ENCODE measurements around the gene GPR157. TPM values are rescaled to one million over a fixed set of nuclear protein-coding genes. Genes with fewer than 3 reads are reported as not detected.

The GPR157 gene
- total and polyA plus RNA-seq, 2 of the 13 experiments (the other 11 are each of a cell fraction or from before 2014, with no cell fraction given): 10.1 to 19.2 TPM

DNA sequence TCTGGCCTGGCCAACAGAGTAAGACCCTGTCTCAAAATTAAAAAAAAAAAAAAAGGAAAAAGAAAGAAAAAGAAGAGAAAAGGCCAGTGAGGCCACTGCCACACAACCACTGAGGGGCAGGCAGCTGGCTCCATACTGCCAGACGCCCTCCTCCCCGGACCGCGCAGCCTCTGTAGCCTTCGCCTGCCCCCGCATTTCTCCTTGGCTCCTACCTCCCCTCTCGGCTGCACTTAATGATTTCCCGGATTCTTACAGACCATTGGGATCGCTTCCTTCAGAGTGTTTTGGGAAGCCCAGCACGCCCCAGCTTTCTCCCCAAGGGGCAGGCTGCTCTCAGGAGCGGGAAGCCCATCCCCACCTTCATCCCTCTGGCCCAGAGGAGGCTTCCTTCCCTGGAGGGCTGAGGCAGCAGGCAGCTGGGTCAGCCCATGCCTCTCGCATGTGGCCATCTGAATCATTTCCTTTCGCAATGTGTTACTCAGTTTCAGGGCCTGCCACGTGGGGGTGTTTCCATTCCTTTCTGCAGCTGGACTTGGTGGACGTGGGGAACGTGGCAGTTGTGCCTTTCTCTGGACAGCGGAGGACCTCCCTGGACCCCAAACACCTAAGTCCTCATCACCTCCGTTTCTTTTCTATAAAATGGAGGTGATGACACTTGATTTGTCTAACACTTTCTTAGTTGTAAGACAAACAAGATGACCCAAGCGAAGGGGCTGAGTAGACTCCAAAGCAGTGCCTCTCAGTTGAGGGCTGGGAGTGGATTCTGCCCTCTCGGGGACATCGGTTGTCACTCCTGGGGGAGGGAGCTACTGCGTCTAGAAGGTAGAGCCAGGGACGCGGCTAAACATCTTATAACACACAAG, 61.7 kb downstream of the GPR157 start (continued):
- 0 out of 2 replicates have a peak, but pooled peaks have one; percentile 49 for TF ChIP-seq RXRB (CRISPR knock-in tag; IDR thresholded peaks at IDR 0.05; ENCODE audit: borderline replicate concordance)
- TF ChIP-seq ZNF839 (CRISPR knock-in tag; IDR thresholded peaks at IDR 0.05; ENCODE audit: borderline replicate concordance): no peak
- TF ChIP-seq NFE2L1 (CRISPR knock-in tag; IDR thresholded peaks at IDR 0.05; ENCODE audit: borderline replicate concordance): no peak
- TF ChIP-seq RARA (CRISPR knock-in tag; IDR thresholded peaks at IDR 0.05): peak; percentile 79
- TF ChIP-seq, protein P1, sequence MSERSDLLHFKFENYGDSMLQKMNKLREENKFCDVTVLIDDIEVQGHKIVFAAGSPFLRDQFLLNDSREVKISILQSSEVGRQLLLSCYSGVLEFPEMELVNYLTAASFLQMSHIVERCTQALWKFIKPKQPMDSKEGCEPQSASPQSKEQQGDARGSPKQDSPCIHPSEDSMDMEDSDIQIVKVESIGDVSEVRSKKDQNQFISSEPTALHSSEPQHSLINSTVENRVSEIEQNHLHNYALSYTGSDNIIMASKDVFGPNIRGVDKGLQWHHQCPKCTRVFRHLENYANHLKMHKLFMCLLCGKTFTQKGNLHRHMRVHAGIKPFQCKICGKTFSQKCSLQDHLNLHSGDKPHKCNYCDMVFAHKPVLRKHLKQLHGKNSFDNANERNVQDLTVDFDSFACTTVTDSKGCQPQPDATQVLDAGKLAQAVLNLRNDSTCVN (CRISPR knock-in tag; IDR thresholded peaks at IDR 0.05; ENCODE audit: borderline replicate concordance): 0 out of 2 replicates have a peak, but pooled peaks have one; percentile 49
- no peak for TF ChIP-seq CENPT (CRISPR knock-in tag; IDR thresholded peaks at IDR 0.05; ENCODE audit: low read depth)
- no peak for TF ChIP-seq ZNF775 (CRISPR knock-in tag; IDR thresholded peaks at IDR 0.05; ENCODE audit: borderline replicate concordance)
- TF ChIP-seq, protein P2, sequence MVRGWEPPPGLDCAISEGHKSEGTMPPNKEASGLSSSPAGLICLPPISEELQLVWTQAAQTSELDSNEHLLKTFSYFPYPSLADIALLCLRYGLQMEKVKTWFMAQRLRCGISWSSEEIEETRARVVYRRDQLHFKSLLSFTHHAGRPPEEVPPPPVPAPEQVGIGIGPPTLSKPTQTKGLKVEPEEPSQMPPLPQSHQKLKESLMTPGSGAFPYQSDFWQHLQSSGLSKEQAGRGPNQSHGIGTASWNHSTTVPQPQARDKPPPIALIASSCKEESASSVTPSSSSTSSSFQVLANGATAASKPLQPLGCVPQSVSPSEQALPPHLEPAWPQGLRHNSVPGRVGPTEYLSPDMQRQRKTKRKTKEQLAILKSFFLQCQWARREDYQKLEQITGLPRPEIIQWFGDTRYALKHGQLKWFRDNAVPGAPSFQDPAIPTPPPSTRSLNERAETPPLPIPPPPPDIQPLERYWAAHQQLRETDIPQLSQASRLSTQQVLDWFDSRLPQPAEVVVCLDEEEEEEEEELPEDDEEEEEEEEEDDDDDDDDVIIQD (CRISPR knock-in tag; IDR thresholded peaks at IDR 0.05; ENCODE audit: low read depth): peak; percentile 62; the same call in 1 of the 2 replicates
- TF ChIP-seq ZKSCAN8 (CRISPR knock-in tag; IDR thresholded peaks at IDR 0.05; ENCODE audit: borderline replicate concordance): 0 out of 2 replicates have a peak, but pooled peaks have one; percentile 23
- TF ChIP-seq CEBPB (IDR thresholded peaks at IDR 0.05; ENCODE audit: borderline replicate concordance, low read depth, low read length): peak; percentile 85
- TF ChIP-seq, protein P3, sequence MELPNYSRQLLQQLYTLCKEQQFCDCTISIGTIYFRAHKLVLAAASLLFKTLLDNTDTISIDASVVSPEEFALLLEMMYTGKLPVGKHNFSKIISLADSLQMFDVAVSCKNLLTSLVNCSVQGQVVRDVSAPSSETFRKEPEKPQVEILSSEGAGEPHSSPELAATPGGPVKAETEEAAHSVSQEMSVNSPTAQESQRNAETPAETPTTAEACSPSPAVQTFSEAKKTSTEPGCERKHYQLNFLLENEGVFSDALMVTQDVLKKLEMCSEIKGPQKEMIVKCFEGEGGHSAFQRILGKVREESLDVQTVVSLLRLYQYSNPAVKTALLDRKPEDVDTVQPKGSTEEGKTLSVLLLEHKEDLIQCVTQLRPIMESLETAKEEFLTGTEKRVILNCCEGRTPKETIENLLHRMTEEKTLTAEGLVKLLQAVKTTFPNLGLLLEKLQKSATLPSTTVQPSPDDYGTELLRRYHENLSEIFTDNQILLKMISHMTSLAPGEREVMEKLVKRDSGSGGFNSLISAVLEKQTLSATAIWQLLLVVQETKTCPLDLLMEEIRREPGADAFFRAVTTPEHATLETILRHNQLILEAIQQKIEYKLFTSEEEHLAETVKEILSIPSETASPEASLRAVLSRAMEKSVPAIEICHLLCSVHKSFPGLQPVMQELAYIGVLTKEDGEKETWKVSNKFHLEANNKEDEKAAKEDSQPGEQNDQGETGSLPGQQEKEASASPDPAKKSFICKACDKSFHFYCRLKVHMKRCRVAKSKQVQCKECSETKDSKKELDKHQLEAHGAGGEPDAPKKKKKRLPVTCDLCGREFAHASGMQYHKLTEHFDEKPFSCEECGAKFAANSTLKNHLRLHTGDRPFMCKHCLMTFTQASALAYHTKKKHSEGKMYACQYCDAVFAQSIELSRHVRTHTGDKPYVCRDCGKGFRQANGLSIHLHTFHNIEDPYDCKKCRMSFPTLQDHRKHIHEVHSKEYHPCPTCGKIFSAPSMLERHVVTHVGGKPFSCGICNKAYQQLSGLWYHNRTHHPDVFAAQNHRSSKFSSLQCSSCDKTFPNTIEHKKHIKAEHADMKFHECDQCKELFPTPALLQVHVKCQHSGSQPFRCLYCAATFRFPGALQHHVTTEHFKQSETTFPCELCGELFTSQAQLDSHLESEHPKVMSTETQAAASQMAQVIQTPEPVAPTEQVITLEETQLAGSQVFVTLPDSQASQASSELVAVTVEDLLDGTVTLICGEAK (IDR thresholded peaks at IDR 0.05): no peak
- TF ChIP-seq, protein P3 (CRISPR knock-in tag; IDR thresholded peaks at IDR 0.05): peak; percentile 72
- TF ChIP-seq, protein P4, sequence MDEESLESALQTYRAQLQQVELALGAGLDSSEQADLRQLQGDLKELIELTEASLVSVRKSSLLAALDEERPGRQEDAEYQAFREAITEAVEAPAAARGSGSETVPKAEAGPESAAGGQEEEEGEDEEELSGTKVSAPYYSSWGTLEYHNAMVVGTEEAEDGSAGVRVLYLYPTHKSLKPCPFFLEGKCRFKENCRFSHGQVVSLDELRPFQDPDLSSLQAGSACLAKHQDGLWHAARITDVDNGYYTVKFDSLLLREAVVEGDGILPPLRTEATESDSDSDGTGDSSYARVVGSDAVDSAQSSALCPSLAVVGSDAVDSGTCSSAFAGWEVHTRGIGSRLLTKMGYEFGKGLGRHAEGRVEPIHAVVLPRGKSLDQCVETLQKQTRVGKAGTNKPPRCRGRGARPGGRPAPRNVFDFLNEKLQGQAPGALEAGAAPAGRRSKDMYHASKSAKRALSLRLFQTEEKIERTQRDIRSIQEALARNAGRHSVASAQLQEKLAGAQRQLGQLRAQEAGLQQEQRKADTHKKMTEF (CRISPR knock-in tag; IDR thresholded peaks at IDR 0.05): peak; percentile 48; the same call in 1 of the 2 replicates

Data from HepG2 (cell line).